Fibroblast of skin of right quadriceps (primary cell): ENCODE data around the gene C3orf70.

Source experiments
- DNase-seq: peaks from one replicate; pipeline ENCODE4 v3.0.0-alpha.2; 2013

Gene C3orf70

GRCh38 chr3:185152410-185153170 lies at the start of gene C3orf70:
Gene C3orf70, minus strand, starts transcription at chr3:185153060. Its CDS starts 237 bp downstream, at chr3:185152823.
- peak; percentile 74 for DNase-seq

- peak; percentile 81 for DNase-seq
Observed at GRCh38 chr3:185200639-185201038, 47.8 kb upstream of the C3orf70 start.

- no peak for DNase-seq
Observed at GRCh38 chr3:185199671-185200070, 46.8 kb upstream of the C3orf70 start.

GRCh38 chr3:185199206-185199605 lies 46.3 kb upstream of the C3orf70 start:
- DNase-seq = peak; percentile 69

GRCh38 chr3:185197068-185197467 lies 44.2 kb upstream of the C3orf70 start:
- no peak for DNase-seq

GRCh38 chr3:185195652-185196051 lies 42.8 kb upstream of the C3orf70 start:
- DNase-seq = no peak

- no peak for DNase-seq
Observed at GRCh38 chr3:185188816-185189215, 36.0 kb upstream of the C3orf70 start.

- DNase-seq = no peak
Observed at GRCh38 chr3:185187391-185187790, 34.5 kb upstream of the C3orf70 start.

- peak; percentile 34 for DNase-seq
Observed at GRCh38 chr3:185176750-185177359, 24.0 kb upstream of the C3orf70 start.

GRCh38 chr3:185175370-185175987 lies 22.6 kb upstream of the C3orf70 start:
- DNase-seq = peak; percentile 47

- DNase-seq = peak; percentile 12
Observed at GRCh38 chr3:185172086-185173049, 19.5 kb upstream of the C3orf70 start.

GRCh38 chr3:185164428-185165217 lies 11.8 kb upstream of the C3orf70 start:
- no peak for DNase-seq

GRCh38 chr3:185162634-185163033 lies 9.8 kb upstream of the C3orf70 start:
- DNase-seq = no peak

- DNase-seq = no peak
Observed at GRCh38 chr3:185161761-185162160, 8.9 kb upstream of the C3orf70 start.

- no peak for DNase-seq
Observed at GRCh38 chr3:185157347-185157746, 4.5 kb upstream of the C3orf70 start.

- no peak for DNase-seq
Observed at GRCh38 chr3:185155678-185156077, 2.8 kb upstream of the C3orf70 start.

- no peak for DNase-seq
Observed at GRCh38 chr3:185153861-185154629, 1.2 kb upstream of the C3orf70 start.

- DNase-seq = peak; percentile 6
Observed at GRCh38 chr3:185153171-185153771, 411 bp upstream of the C3orf70 start.

- no peak for DNase-seq
Observed at GRCh38 chr3:185151964-185152409, 873 bp downstream of the C3orf70 start.

GRCh38 chr3:185151101-185151963 lies 1.5 kb downstream of the C3orf70 start:
- no peak for DNase-seq
